OCI-LY3 (cell line): ENCODE measurements around the gene ASTN2.

Experiments
- CTCF ChIP-seq: fragments of 200-600, 300-600 bp; sonication (generic); IDR thresholded peaks from 2 replicates; pipeline ENCODE4 v1.5.1; 2014; ENCODE audit warnings: antibody characterized with exemption, low read length, low read depth
- EZH2phosphoT487 ChIP-seq: fragments of 200-600 bp; shearing (Covaris generic); IDR thresholded peaks from 2 replicates; pipeline ENCODE4 v1.6.1; 2018; ENCODE audit warnings: antibody characterized with exemption, mixed run types, low read depth

- no peak for TF ChIP-seq EZH2phosphoT487
- TF ChIP-seq CTCF = no peak
Observed at GRCh38 chr9:116549786-116550660, 864.8 kb downstream of the ASTN2 start.
